HT1080 (cell line): ENCODE results near the gene DPEP1. TPM values are rescaled to one million over a fixed set of nuclear protein-coding genes. Genes with fewer than 3 reads are reported as not detected.
"Not testable (repeated sequence)": the region's sequence is repeated elsewhere in the genome, so short reads cannot be mapped to it uniquely, and the experiment has no call there.

Source experiments
- DNase-seq: peaks from one replicate; pipeline ENCODE4 v3.0.0-alpha.2; 2015; ENCODE audit warnings: low read depth
- total RNA-seq: library from RNA; depleted of rRNA; stranded (reverse); fragments of >200 nt; shearing (Covaris generic); gene quantifications from 2 replicates; pipeline ENCODE4 v1.2.3, GENCODE V29; 2014

DPEP1 gene
- total RNA-seq, 1 experiment from 2014 or later = not detected

DNA sequence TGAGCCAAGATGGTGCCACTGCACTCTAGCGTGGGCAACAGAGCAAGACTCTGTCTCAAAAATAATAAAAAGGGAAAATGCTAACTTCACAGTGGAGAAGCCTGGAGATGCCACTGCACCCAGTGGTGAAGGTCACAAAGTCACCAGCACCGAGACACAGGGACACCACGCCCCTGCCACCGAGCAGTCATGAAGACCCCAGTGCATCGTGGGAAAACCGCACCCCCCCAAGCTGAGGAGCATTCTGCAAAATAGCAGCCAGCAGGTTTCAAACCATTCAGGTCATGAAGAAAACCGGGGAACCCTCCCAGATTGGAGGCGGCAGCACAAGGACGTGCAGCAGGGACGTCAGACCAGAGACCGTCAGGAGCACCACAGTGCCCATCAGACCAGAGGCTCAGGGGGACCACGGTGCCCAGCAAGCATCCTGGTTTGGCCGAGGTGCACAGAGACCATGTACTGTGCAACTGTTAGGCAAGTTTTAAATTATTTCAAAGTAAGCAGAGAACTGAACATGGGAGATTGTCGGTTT, 30.4 kb downstream of the DPEP1 start:
- no peak for DNase-seq

DNA sequence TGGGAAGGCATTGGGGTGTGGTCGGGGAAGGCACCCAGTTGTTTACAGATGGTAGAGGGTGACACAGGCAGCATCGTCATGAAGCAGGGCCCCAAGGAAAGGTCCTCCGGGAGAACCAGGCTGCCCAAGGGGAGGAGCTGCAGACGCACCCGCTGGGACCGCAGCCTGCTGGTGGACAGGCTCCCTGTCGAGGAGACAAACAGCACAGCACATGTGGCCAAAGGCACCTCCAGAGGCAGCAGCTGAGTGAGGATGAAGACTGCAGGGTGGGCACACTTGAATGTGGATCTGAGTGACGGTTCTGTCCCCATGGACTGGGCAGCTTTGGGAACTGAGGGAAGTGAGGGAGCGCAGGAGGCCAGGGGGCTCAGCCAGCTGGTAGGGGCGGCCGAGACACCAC, 31.7 kb downstream of the DPEP1 start:
- DNase-seq = no peak

DNA sequence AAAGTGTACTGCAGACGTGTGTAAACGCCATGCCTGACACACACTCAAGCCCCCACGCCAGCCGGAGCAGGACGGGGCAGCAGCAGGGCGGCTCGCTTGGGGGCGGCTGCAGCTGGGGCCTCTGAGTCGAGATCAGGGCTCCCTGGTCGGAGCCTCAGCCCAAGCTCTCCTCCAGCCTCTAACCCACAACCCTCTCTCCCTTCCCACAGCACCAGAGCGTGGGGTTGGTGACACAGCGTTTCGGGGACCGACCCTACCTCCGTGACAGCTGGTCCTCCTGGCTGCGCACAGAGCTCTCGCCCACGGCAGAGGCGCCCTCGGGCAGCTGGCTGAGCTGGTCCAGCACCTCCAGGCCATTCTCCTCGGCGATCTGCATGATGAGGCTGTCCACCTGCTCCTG, 32.8 kb downstream of the DPEP1 start:
- no peak for DNase-seq

DNA sequence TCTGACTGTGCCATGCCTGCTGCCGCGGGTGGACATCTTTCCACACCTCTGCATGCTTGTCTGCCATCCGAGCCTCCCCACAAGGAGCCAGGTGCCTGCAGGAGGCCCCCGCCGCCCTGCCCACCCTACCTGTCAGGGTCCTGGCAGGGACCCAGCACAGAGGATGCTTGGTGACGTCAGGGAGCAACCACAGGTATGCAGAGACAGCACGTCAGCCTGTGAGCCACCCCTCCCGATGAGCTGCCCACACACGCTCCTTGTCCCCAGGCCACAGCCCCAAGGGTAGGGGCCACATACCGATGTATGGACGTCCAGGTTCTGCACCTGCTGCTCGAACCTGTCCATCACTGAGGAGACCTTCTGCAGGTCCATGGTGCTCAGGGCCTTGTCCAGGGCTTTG, 33.5 kb downstream of the DPEP1 start:
- DNase-seq = no peak

DNA sequence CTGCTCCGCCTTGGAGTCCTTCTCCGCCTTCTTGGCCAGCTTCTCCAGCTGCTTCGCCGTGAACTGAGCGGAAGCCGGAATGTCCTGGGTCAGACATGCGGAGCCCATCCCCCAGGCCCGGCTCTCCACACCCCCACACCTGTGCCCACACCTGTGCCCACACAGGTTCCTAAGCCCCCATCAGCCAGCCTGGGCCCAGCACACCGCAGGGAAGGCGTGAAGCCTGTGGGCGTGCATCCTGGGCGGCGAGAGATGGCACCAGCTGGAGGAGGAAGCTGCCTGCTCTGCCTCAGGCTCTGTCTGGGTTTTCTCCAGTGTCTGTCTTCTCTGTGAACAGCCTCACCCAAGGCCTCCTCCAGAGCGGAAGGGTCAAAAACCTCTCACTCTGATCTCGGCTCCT, 38.1 kb downstream of the DPEP1 start:
- no peak for DNase-seq

DNA sequence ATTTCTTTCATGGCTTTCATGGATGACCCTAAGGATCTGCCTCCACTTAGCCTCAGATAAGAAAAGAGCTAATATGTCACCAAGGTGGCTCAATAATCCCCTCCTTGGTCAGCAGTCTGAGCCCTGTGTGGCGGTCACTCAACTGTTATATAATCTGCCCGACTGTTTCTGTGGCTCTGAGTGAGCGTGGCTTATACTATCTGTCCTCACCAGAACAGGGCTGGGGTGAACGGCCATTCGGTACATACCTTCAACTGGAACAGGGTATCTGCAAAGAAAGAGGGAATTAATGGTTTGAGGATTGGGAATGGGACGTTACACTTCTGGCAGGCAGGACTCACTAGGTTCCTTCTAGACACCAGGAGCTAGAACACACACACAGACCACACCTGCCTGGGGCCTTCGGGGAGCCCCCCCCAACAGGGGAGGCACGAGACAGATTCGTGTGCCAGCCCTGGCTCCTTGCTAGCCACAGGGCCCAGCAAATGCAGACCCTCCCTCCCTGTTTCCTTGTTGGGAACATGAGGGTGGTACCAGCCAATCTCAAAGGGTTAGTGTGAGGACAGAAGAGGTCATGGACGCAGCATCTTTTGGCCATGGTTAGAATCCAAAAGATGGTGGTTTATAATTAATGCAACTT, 40.3 kb downstream of the DPEP1 start:
- no peak for DNase-seq

DNA sequence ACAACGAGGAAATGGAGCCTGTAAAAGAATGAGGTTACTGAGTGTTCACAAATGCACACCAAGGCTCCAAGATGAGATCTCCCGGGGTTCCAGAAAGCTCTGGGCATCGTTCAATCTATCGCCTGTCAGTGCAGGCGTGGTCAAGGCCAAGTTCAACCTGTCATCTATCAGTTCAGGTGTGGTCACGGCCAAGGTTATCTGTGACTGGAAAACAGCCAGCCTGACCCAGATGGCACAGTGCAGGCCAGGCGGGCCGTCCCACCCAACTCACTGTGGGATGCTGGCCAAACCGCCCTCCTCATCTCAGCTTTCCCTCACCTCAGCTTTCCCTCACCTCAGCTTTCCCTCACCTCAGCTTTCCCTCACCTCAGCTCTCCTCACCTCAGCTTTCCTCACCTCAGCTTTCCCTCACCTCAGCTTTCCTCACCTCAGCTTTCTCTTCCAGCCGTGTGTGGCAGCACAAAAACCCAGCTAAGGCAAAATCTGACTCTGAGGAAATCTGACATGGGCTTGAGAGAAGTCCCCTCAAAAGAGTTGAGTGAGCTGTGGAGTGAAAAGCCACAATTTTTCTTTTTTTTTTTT, 41.7 kb downstream of the DPEP1 start:
- no peak for DNase-seq

DNA sequence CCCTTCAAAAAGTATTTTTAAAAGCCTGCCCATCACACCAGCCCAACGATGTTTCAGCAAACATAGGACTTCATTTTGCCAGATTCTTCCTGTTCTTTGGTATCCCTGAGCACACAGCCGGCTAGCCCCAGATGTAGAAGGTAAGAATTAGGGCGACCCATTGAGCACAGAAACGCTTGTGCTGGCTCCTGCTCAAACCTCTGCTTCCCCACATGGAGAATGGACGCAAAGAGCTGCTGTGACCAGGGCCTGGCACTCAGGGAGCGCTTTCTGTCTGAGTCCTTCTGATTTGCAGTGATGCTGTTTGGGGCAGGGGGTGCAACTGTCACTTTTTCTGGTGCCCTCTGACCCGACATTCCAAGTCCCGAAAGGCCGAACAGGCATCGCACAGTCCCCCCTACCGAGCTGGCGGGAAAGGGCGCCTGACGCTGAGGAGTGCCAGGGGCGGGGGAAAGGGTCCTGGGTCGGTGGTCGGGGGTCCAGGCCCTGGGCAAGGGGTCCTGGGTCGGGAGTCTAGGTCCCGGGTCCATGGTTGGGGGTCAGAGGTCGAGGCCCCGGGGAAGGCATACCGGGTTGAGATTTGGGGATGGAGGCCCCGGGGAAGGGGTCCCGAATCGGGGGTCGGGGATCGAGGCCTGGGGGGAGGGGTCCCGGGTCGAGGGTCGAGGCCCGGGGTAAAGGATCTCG, 43.1 kb downstream of the DPEP1 start:
- DNase-seq = no peak

DNA sequence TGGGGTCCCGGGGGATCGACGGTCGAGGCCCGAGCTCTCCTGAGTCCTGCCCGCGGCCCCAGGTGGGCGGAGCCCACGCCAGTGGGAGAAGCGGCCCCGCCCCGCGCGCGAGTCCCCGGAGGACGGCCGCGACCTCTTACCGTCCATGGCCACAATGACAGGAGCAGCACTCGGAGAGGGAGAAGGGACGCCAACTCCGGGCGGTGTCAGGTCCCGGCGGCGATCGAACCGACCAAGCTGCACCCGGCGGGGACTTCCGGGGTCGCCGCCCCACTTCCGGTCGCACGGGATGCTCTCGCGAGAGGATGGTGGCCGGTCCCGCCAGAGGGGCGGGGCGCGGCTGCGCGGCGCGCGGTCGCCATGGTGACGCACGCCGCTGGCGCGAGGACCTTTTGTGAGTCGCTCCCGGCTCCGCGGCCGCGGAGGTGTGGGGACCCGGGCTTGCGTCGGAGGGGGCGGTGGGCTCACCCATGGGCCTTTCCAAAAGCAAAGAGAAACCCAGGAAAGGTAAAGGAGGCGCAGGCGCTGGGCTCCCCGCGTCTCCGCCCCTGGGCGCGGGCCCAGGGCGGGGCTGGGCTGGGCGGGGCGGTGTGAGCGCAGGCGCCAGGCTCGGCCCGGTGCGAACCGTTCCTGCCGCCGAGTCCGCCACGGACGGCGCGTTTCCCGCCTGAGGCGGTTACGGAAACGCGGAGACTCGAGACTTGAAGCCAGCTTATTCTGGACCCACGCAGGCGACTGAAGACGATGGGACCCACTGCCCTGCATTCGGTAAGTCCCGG, 44.2 kb downstream of the DPEP1 start, which contains the start of the genes CHMP1A and SPATA33:
Gene CHMP1A, minus strand, starts transcription at position 267 of the 779 bp plus-strand sequence. Its CDS starts 120 bp downstream, at position 147.
Gene SPATA33, plus strand, starts transcription at position 395 of the 779 bp plus-strand sequence. Its CDS starts 76 bp downstream, at position 471.
- DNase-seq = peak; percentile 83

DNA sequence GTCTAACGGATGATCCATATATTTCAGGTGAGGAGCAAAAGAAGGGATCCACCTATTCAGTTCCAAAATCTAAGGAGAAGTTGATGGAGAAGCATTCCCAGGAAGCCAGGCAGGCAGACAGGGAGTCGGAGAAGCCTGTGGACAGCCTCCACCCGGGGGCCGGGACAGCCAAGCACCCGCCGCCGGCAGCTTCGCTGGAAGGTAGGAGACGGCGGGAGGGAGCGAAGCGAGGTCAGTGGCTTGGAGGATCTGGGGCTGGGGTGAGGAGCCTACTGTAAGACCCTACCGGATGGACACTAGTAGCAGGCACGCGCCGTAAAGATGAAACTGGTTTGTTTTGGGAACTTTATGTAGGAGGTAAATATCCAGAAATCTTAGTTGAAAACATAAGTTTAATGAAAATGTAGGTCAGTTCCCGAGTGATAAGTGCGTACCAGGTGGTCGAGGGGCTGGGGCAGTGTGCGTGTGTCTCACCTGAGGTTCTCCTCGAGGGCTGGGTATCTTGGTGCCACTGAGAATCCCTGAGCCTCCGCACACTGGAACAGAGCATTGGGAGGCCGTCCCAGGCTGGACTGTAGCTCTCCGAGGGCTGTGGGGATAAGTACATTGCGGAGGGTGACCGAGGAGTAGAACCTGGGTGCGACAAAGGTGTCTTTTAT, 44.9 kb downstream of the DPEP1 start:
- no peak for DNase-seq

DNA sequence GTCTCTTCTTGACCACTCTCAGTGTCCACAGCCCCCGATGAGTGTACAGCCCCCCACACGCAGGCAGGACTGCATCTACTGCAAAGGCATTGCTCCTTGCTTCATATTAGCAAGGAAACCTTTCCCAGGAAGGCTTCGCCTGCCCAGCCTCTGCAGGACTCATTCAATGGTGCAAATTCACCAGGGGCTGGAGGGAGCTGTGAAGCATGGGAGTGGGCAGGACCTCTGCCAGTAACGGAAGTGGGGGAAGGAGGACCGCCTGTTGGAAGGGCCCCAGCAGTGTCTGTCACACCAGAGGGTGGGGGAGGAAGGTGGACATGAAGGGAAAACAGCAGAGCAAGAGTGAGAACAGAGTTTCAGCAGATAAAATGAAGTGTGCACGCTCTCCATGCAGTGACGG, 46.7 kb downstream of the DPEP1 start:
- no peak for DNase-seq

DNA sequence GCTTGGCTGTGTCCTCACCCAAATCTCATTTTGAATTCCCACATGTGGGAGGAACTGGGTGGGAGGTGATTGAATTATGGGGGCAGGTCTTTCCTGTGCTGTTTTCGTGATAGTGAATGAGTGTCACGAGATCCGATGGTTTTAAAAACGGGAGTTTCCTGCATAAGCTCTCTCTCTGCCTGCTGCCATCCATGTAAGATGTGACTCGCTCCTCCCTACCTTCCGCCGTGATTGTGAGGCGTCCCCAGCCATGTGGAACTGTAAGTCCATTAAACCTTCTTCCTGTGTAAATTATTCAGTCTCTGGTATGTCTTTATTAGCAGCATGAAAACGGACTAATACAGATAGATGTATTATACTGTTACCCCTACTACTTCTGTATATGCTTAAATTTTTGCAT, 47.8 kb downstream of the DPEP1 start:
- DNase-seq = no peak

DNA sequence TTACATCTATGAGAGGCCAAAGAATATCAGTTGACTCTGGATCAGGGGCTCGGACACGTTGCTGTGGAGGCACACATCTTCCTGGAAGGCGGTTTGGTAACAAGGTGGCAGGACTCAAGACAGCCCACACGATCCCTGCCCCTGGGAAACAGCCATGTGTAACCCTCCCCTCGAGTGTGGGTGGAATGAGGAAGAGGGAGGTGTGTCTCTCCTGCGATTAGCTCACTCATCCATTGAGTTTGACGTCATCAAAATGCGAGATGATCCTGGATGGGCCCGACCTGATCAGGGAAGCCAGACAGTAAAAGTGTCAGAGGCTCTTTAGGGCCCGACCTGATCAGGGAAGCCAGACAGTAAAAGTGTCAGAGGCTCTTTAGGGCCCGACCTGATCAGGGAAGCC, 50.8 kb downstream of the DPEP1 start:
- not testable (repeated sequence) for DNase-seq

DNA sequence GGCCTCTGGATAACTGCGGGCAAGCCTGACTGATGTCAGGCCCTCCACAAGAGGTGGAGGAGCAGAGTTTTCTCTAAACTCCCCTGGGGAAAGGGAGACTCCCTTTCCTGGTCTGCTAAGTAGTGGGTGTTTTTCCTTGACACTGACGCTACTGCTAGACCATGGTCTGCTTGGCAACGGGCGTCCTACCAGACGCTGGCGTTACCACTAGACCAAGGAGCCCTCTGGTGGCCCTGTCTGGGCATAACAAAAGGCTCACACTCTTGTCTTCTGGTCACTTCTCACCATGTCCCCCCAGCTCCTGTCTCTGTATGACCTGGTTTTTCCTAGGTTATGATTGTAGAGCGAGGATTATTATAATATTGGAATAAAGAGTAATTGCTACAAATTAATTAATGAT, 53.6 kb downstream of the DPEP1 start:
- peak; percentile 51 for DNase-seq

DNA sequence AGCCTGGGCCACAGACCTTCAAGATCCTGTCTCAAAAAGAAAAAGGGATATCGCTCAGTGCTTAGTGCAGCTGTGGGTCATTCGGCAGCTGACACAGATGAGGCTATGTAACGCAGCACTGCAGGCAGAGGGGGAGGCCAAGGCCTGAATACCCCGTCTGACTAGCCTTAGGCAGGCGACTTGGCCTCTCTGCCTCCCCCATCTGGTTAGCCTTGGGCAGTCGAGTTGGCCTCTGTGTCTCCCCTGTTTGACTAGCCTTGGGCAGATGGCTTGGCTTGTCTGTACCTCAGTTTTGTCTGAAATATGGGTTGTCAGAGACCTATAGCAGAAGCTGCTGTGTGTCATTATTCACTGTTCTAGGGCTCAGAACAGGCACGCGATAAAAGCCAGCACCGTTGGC, 54.2 kb downstream of the DPEP1 start:
- no peak for DNase-seq

DNA sequence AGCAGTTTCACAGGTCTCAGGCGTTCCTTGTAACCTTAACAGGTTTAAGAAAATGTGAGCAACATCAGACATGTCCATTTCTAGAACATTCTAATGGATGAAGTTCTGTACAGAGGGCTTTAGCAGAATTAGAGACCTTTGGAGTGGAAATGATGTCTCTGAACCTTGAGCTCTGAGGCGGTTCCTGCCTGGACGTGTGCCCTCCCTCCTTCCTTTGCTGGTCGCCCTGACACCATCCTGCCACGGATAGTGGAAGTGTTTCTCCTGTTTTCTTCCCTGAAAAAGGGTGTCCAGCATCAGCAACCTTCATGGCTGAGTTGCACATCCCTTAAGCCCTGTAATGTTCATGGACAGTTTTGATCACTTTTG, 55.3 kb downstream of the DPEP1 start:
- no peak for DNase-seq

DNA sequence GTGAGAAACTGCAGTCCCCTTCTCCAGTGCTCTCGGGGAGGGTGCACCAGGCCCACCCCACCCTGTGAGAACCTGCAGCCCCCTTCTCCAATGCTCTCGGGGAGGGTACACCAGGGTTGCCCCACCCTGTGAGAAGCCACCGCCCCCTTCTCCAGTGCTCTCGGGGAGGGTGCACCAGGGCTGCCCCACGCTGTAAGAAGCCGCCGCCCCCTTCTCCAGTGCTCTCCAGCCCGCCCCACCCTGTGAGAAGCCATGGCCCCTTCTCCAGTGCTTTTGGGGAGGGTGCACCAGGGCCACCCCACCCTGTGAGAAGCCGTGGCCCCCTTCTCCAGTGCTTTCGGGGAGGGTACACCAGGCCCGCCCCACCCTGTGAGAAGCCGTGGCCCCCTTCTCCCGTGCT, 56.3 kb downstream of the DPEP1 start:
- no peak for DNase-seq

DNA sequence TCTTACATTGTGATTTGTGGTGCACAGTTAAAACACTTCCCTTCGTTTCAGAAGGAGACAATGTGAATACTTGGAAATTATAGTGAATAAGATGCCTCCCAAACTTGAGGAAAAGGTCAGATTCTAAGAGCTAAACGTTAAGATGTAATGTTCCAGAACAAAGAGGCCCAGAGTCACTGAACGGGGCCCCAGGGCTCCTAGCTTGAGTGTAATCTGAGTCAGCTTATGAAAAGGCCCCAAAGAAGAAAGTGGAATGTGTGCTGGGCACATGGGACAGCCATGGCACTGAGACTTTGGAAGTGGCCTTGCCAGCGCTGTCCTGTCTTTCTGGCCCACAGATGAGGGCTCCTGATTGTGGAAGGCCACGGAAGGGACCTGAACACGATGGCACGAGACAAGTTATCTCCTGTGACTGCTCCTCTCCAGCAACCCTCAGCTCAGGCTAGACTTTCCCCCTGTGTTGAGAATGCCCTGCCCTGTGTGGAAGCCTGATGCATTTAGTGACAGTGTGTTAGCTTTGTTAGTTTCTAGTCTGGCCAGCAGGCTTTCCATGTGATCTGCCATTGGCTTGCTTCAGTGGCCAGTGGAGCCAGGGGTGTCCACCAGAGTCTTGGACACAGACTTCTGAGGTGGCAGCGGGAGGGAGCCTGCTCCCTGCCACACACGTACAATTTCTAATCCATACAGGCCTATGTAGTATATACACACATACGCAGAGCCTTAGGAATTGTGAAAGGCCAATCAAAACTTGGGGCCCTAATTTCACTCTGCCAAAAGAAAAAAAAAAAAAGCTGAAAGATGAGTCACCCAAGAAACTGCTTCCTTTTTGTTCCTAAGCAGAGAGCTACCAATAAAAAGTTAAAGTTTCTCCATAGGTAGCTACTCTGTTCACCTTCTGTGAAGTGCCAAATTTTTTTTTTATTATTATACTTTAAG, 57.3 kb downstream of the DPEP1 start:
- peak; percentile 42 for DNase-seq

DNA sequence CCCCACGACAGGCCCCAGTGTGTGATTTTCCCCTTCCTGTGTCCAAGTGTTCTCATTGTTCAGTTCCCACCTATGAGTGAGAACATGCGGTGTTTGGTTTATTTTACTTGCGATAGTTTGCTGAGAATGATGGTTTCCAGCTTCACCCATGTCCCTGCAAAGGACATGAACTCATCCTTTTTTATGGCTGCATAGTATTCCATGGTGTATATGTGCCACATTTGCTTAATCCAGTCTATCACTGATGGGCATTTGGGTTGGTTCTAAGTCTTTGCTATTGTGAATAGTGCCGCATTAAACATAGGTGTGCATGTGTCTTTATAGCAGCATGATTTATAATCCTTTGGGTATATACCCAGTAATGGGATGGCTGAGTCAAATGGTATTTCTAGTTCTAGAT, 58.1 kb downstream of the DPEP1 start:
- DNase-seq = not testable (repeated sequence)
